GM12873 (cell line): Measurements from ENCODE around the gene MCHR1.

Source experiments
- TF ChIP-seq, protein P1 (sequence below): IDR thresholded peaks from 2 replicates; pipeline ENCODE4 v1.5.1; 2012; ENCODE audit warnings: low read depth, mild to moderate bottlenecking, moderate library complexity, low read length, control low read depth; ENCODE audit not compliant: insufficient read depth; ENCODE audit errors: missing control alignments

The MCHR1 gene, protein sequence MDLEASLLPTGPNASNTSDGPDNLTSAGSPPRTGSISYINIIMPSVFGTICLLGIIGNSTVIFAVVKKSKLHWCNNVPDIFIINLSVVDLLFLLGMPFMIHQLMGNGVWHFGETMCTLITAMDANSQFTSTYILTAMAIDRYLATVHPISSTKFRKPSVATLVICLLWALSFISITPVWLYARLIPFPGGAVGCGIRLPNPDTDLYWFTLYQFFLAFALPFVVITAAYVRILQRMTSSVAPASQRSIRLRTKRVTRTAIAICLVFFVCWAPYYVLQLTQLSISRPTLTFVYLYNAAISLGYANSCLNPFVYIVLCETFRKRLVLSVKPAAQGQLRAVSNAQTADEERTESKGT

DNA sequence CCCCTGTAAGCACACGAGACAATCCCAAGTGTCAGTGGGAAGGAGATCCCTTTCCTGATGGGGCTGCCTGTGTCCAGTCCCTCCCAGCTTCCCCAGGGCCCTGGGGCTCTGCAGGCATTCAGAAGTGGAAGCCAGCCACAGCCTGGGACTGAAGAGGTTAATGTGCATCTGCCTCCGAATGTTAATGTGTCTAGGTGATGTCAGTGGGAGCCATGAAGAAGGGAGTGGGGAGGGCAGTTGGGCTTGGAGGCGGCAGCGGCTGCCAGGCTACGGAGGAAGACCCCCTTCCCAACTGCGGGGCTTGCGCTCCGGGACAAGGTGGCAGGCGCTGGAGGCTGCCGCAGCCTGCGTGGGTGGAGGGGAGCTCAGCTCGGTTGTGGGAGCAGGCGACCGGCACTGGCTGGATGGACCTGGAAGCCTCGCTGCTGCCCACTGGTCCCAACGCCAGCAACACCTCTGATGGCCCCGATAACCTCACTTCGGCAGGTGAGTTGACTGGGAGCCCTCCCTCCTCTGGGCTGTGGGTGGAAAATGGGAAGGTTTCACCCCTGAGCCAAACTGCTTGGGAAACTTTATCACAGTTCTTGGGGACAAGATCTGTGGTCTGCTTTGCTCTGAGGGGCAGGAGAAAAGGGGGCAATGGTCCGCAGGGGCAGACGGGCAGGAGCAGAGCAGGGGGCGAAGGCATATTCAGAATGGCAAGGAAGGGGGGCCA is at the start of gene MCHR1:
MCHR1 (plus strand) TSS at position 236 of the 715 bp plus-strand sequence; CDS start at position 405, 169 bp downstream.
- TF ChIP-seq, protein P1, sequence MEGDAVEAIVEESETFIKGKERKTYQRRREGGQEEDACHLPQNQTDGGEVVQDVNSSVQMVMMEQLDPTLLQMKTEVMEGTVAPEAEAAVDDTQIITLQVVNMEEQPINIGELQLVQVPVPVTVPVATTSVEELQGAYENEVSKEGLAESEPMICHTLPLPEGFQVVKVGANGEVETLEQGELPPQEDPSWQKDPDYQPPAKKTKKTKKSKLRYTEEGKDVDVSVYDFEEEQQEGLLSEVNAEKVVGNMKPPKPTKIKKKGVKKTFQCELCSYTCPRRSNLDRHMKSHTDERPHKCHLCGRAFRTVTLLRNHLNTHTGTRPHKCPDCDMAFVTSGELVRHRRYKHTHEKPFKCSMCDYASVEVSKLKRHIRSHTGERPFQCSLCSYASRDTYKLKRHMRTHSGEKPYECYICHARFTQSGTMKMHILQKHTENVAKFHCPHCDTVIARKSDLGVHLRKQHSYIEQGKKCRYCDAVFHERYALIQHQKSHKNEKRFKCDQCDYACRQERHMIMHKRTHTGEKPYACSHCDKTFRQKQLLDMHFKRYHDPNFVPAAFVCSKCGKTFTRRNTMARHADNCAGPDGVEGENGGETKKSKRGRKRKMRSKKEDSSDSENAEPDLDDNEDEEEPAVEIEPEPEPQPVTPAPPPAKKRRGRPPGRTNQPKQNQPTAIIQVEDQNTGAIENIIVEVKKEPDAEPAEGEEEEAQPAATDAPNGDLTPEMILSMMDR, result no peak

DNA sequence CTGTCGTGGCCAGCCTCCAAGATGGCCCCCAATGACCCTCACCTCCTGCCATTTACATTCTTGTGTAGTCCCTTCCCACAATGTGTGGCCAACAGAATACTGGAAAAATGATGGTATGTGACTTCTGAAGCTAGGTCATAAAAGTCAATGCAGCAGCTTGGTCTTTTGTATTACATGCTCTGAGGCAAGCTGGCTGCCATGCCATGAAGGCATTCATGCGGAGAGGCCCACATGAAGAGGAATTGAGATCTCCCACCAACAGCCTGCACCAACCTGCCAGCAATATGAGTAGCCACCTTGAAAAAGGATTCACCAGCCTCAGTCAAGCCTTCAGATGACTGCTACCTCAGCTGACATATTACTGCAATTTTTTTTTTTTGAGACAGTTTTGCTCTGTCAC is 47.4 kb upstream of the MCHR1 start:
- TF ChIP-seq, protein P1, result no peak

DNA sequence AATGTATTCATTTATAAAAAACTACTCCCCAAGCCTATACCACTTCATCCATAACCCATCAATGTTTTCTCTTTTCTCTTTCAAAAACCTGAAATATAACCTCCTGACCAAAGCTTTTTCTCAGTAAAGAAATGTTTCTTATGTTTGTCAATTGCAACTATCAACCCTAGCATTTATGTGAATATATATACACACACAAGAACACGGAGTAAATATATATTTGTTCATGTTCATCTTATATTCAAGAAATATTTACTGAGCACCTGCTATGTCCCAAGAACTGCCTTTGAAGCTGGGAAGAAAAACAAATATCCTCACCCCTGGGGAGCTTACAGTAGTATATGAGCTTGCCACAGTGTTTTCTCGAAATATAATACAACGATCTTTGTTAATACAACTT is 46.2 kb upstream of the MCHR1 start:
- TF ChIP-seq, protein P1, result no peak

DNA sequence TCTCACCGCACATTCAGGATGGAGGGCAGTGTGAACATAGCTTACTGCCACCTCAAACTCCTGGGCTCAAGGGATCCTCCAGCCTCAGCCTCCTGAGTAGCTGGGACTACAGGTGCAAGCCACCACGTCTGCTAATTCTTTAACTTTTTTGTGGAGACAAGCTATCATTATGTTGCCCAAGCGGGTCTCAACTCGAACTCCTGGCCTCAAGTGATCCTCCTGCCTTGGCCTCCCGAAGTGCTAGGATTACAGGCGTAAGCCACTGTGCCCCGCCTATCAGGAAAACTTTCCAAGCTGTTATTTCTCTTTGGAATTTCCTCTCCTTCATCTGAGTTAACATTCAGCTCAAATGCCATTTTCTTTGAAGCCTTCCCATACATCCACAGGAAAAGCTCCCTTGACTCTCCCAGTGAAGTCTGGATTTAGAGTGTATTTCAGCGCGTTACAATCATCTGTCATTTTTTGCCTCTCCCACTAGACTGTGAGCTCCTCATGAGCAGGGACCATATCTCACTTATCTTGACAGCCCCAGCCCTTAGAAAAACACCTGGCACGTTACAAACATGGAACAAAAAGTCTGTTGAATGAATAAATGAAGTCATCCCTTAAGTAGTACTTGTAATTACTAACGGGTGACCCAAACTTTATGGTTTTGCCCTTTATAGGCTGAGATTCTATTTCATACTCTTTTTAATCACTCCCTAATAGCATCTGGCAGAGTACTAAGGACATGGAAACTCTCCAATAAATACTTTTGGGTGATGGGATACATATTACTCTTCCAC is 45.0 kb upstream of the MCHR1 start:
- TF ChIP-seq, protein P1, result no peak

DNA sequence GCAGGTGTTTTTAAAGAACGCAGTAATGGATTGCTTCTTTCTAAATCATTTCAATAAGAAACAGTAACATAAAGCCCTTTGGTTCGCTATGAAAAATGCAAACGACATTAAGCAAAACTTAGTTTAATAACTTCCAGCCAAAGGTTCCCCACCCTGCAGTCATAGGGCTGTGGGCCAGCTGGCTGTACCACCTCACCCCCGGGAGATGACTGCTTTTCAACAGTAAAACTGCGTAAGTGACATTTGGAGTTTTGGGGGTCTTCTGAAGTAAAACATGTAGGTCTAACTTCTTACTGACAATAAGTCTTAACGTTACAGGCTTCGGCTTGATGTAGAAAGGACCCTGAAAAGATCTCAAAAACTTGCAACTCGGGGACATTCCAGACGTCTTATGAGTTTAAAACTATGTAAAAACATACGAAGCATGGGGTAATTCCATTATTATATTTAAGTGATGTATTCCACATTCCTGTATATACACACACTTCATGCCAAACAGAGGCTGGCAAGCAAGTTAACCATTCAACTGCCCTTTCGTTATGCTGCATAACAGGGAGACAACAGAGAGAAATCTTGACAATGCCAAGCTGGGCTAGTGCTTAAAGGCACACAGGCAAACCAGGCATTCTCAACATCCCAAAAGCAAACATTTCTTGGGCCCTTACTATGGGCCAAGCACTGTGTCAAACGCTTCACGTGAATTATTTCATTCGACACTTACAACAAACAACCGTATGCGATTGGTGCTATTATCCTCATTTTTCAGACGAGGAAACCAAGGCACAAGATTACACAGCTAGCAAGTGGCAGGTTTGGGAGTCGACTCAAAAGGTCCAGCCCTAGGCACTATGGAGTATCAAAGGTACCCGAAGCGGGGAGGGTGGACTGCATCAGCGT is 44.0 kb upstream of the MCHR1 start:
- TF ChIP-seq, protein P1, result no peak

DNA sequence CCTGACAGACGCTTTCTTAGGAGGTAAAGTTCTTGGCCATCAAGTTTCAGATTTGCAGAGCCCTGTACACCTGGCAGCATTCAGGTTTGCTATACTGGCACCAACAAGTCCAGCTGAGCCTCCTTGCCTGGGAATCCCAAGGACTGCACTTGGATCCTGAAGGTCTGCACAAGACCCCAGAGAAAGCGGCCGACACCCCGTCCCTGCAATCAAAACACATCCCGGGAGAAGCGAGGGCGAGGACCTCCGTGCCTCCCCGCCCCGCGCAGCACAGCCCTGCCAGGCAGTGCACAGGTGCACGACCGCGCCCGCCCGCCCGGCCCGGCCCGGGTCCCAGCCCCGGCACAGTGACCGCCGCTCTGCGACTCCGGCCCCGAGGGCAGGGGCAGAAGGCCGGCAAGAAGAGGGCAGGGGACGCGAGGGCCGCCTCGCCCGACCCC is 43.3 kb upstream of the MCHR1 start:
- TF ChIP-seq, protein P1, result no peak
